ENCODE results near the gene PMM1. TPM values are rescaled to one million over a fixed set of nuclear protein-coding genes. Genes with fewer than 3 reads are reported as not detected.

Gene PMM1
- polyA plus RNA-seq, 1 of the 3 experiments (the other 2 are of a cell fraction) = 46.4 TPM

DNA sequence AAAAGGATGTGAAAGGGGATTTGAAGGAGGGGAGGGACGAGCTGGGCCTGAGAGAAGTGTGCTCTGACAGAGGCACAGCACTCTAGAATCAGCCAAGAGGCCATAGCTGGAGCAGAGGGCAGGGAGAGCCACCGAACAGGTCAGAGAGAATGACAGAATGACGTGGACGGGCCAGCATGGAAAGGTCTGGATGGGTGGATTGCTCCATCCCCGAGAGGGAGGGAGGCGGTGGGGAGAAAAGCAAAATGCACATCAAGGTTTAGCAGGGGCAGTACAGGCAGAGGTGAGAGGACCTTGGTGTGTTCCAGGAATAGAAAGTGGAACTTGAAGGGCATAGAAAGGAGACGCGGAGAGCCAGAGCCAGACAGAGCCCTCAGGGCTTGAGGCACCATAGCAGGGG, 6.9 kb downstream of the PMM1 start:
- TF ChIP-seq MEF2A (IDR thresholded peaks at IDR 0.05; ENCODE audit: borderline replicate concordance, low read depth) (no peak), RCOR1 (IDR thresholded peaks at IDR 0.05; ENCODE audit: low read length) (no peak), GATA2 (CRISPR knock-in tag; IDR thresholded peaks at IDR 0.05) (no peak), EP300 (IDR thresholded peaks at IDR 0.05; ENCODE audit: borderline replicate concordance in 1 of 2, low read depth in 1 of 2, low read length in 1 of 2) (no peak), JUND (IDR thresholded peaks at IDR 0.05) (no peak), NRF1 (IDR thresholded peaks at IDR 0.05; ENCODE audit: low read depth, low read length) (no peak), TCF12 (IDR thresholded peaks at IDR 0.05) (no peak), RXRA (IDR thresholded peaks at IDR 0.05; ENCODE audit: borderline replicate concordance, low read depth) (no peak), RAD21 (IDR thresholded peaks at IDR 0.05; ENCODE audit: low read length) (no peak), MXI1 (IDR thresholded peaks at IDR 0.05; ENCODE audit: low read depth, low read length) (no peak), FOXJ3 (CRISPR knock-in tag; IDR thresholded peaks at IDR 0.05) (no peak), TEAD4 (IDR thresholded peaks at IDR 0.05; ENCODE audit: borderline replicate concordance, insufficient read depth) (no peak)
- TF ChIP-seq, protein P1, sequence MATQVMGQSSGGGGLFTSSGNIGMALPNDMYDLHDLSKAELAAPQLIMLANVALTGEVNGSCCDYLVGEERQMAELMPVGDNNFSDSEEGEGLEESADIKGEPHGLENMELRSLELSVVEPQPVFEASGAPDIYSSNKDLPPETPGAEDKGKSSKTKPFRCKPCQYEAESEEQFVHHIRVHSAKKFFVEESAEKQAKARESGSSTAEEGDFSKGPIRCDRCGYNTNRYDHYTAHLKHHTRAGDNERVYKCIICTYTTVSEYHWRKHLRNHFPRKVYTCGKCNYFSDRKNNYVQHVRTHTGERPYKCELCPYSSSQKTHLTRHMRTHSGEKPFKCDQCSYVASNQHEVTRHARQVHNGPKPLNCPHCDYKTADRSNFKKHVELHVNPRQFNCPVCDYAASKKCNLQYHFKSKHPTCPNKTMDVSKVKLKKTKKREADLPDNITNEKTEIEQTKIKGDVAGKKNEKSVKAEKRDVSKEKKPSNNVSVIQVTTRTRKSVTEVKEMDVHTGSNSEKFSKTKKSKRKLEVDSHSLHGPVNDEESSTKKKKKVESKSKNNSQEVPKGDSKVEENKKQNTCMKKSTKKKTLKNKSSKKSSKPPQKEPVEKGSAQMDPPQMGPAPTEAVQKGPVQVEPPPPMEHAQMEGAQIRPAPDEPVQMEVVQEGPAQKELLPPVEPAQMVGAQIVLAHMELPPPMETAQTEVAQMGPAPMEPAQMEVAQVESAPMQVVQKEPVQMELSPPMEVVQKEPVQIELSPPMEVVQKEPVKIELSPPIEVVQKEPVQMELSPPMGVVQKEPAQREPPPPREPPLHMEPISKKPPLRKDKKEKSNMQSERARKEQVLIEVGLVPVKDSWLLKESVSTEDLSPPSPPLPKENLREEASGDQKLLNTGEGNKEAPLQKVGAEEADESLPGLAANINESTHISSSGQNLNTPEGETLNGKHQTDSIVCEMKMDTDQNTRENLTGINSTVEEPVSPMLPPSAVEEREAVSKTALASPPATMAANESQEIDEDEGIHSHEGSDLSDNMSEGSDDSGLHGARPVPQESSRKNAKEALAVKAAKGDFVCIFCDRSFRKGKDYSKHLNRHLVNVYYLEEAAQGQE (IDR thresholded peaks at IDR 0.05; ENCODE audit: low read depth, low read length) = no peak
- TF ChIP-seq, protein P2, sequence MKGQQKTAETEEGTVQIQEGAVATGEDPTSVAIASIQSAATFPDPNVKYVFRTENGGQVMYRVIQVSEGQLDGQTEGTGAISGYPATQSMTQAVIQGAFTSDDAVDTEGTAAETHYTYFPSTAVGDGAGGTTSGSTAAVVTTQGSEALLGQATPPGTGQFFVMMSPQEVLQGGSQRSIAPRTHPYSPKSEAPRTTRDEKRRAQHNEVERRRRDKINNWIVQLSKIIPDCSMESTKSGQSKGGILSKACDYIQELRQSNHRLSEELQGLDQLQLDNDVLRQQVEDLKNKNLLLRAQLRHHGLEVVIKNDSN (IDR thresholded peaks at IDR 0.05; ENCODE audit: borderline replicate concordance, low read depth) = no peak
- TF ChIP-seq, protein P3, sequence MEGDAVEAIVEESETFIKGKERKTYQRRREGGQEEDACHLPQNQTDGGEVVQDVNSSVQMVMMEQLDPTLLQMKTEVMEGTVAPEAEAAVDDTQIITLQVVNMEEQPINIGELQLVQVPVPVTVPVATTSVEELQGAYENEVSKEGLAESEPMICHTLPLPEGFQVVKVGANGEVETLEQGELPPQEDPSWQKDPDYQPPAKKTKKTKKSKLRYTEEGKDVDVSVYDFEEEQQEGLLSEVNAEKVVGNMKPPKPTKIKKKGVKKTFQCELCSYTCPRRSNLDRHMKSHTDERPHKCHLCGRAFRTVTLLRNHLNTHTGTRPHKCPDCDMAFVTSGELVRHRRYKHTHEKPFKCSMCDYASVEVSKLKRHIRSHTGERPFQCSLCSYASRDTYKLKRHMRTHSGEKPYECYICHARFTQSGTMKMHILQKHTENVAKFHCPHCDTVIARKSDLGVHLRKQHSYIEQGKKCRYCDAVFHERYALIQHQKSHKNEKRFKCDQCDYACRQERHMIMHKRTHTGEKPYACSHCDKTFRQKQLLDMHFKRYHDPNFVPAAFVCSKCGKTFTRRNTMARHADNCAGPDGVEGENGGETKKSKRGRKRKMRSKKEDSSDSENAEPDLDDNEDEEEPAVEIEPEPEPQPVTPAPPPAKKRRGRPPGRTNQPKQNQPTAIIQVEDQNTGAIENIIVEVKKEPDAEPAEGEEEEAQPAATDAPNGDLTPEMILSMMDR (IDR thresholded peaks at IDR 0.05) = no peak
- H3K79me2 ChIP-seq (ENCODE audit: insufficient read depth) = 0 out of 2 replicates have a peak, but pooled peaks cover 4% of the 10 kb centered on the region
- no peaks in the 10 kb centered on the region for H3K9me3 ChIP-seq
- ChIA-PET CTCF (interaction anchor here (1.5 kb wide), 1 partner anchor 39 kb away, joined by 5 read pairs; the partner anchor contains the start of gene POLR3H), POLR2A (no interaction called here)
- H3K36me3 ChIP-seq (replicated peaks in 1 of 2; ENCODE audit: control insufficient read depth in 1 of 2, insufficient read depth in 2 of 2, low read length in 1 of 2) = no peaks in the 10 kb centered on the region
- WGBS (ENCODE audit: low lambda C conversion rate) = 92% methylated on average over 8 of the region's 8 CpGs
- H3K9ac ChIP-seq = no peak overlapping the region
- no peaks in the 10 kb centered on the region for H3K9me2 ChIP-seq
- H3K4me2 ChIP-seq = no peak overlapping the region
- no peak overlapping the region for H3K27ac ChIP-seq (ENCODE audit: low read depth in 2 of 2, low read length in 1 of 2)
- H3K4me1 ChIP-seq (ENCODE audit: control insufficient read depth in 1 of 2, insufficient read depth in 2 of 2, low read depth in 1 of 2, low read length in 1 of 2) = no peaks in the 10 kb centered on the region
- DNase-seq = no peak
- no peaks in the 10 kb centered on the region for H3K27me3 ChIP-seq (ENCODE audit: insufficient read depth)
- no peak overlapping the region for H3K4me3 ChIP-seq (ENCODE audit: low read depth in 2 of 2, low read length in 1 of 2)
- no peaks in the 10 kb centered on the region for H3F3A ChIP-seq (replicated peaks; ENCODE audit: insufficient read depth)
- H4K20me1 ChIP-seq (ENCODE audit: insufficient read depth) = no peaks in the 10 kb centered on the region
- H2AFZ ChIP-seq (ENCODE audit: low read depth) = no peak overlapping the region

Measured in SK-N-SH (cell line).